HEK293 (cell line): ENCODE data around the gene IST1.

ENCODE experiments used
- IKZF3 ChIP-seq: fragments of 450-650 bp; IDR thresholded peaks from 2 replicates; pipeline ENCODE4 v1.5.0; 2018; ENCODE audit warnings: missing biosample characterization, mild to moderate bottlenecking, missing genetic modification characterization, moderate library complexity
- KLF1 ChIP-seq: fragments of 450-650 bp; formaldehyde crosslinking; IDR thresholded peaks from 2 replicates; pipeline ENCODE4 v1.5.1; 2016; ENCODE audit warnings: missing biosample characterization, missing genetic modification characterization
- KLF8 ChIP-seq: fragments of 450-650 bp; formaldehyde crosslinking; IDR thresholded peaks from 2 replicates; pipeline ENCODE4 v1.5.1; 2016; ENCODE audit warnings: missing biosample characterization, missing genetic modification characterization
- MYNN ChIP-seq: fragments of 450-650 bp; formaldehyde crosslinking; IDR thresholded peaks from 2 replicates; pipeline ENCODE4 v1.5.1; 2016; ENCODE audit warnings: missing biosample characterization, missing genetic modification characterization, borderline replicate concordance
- MZF1 ChIP-seq: fragments of 450-650 bp; formaldehyde crosslinking; IDR thresholded peaks from 2 replicates; pipeline ENCODE4 v1.5.1; 2017; ENCODE audit warnings: missing biosample characterization, missing genetic modification characterization, borderline replicate concordance
- SP2 ChIP-seq: fragments of 450-650 bp; formaldehyde crosslinking; IDR thresholded peaks from 2 replicates; pipeline ENCODE4 v1.5.1; 2016; ENCODE audit warnings: missing biosample characterization, missing genetic modification characterization
- SP3 ChIP-seq: fragments of 450-650 bp; formaldehyde crosslinking; IDR thresholded peaks from 2 replicates; pipeline ENCODE4 v1.5.1; 2016; ENCODE audit warnings: missing biosample characterization, missing genetic modification characterization
- SP7 ChIP-seq: fragments of 450-650 bp; formaldehyde crosslinking; IDR thresholded peaks from 2 replicates; pipeline ENCODE4 v1.5.1; 2016; ENCODE audit warnings: missing biosample characterization, missing genetic modification characterization
- YY2 ChIP-seq: fragments of 450-650 bp; formaldehyde crosslinking; IDR thresholded peaks from 2 replicates; pipeline ENCODE4 v1.5.1; 2016; ENCODE audit warnings: missing biosample characterization, missing genetic modification characterization
- ZBTB20 ChIP-seq: fragments of 450-650 bp; formaldehyde crosslinking; IDR thresholded peaks from 2 replicates; pipeline ENCODE4 v1.5.1; 2016; ENCODE audit warnings: missing biosample characterization, missing genetic modification characterization
- ZNF157 ChIP-seq: fragments of 450-650 bp; formaldehyde crosslinking; IDR thresholded peaks from 2 replicates; pipeline ENCODE4 v1.5.1; 2016; ENCODE audit warnings: missing biosample characterization, missing genetic modification characterization
- ZNF223 ChIP-seq: fragments of 450-650 bp; formaldehyde crosslinking; IDR thresholded peaks from 2 replicates; pipeline ENCODE4 v1.5.1; 2016; ENCODE audit warnings: missing biosample characterization, missing genetic modification characterization
- ZNF366 ChIP-seq: fragments of 450-650 bp; formaldehyde crosslinking; conservative IDR thresholded peaks from 2 replicates; pipeline ENCODE4 v1.5.1; 2016; ENCODE audit warnings: missing biosample characterization, missing genetic modification characterization
- ZNF391 ChIP-seq: fragments of 450-650 bp; formaldehyde crosslinking; IDR thresholded peaks from 2 replicates; pipeline ENCODE4 v1.5.1; 2016; ENCODE audit warnings: low read depth, missing biosample characterization, missing genetic modification characterization, borderline replicate concordance
- ZNF433 ChIP-seq: fragments of 450-650 bp; formaldehyde crosslinking; IDR thresholded peaks from 2 replicates; pipeline ENCODE4 v1.5.1; 2016; ENCODE audit warnings: missing biosample characterization, missing genetic modification characterization, low read depth
- ZNF629 ChIP-seq: fragments of 450-650 bp; formaldehyde crosslinking; IDR thresholded peaks from 2 replicates; pipeline ENCODE4 v1.5.1; 2017; ENCODE audit warnings: missing biosample characterization, missing genetic modification characterization
- ZNF792 ChIP-seq: fragments of 450-650 bp; formaldehyde crosslinking; IDR thresholded peaks from 2 replicates; pipeline ENCODE4 v1.5.1; 2016; ENCODE audit warnings: missing biosample characterization, missing genetic modification characterization
- ZNF837 ChIP-seq: fragments of 450-650 bp; formaldehyde crosslinking; IDR thresholded peaks from 2 replicates; pipeline ENCODE4 v1.5.1; 2016; ENCODE audit warnings: missing biosample characterization, missing genetic modification characterization
- TF ChIP-seq, protein P1 (sequence below): fragments of 450-650 bp; formaldehyde crosslinking; IDR thresholded peaks from 2 replicates; pipeline ENCODE4 v1.5.1; 2016; ENCODE audit warnings: missing biosample characterization, missing genetic modification characterization, borderline replicate concordance
- TF ChIP-seq, protein P2 (sequence below): fragments of 450-650 bp; formaldehyde crosslinking; IDR thresholded peaks from 2 replicates; pipeline ENCODE4 v1.5.1; 2016; ENCODE audit warnings: missing biosample characterization, missing genetic modification characterization
- TF ChIP-seq, protein P3 (sequence below): fragments of 450-650 bp; formaldehyde crosslinking; IDR thresholded peaks from 2 replicates; pipeline ENCODE4 v1.5.1; 2016; ENCODE audit warnings: missing biosample characterization, missing genetic modification characterization
- TF ChIP-seq, protein P4 (sequence below): fragments of 450-650 bp; formaldehyde crosslinking; conservative IDR thresholded peaks from 2 replicates; pipeline ENCODE4 v1.5.1; 2016; ENCODE audit warnings: low read depth, missing biosample characterization, missing genetic modification characterization
- TF ChIP-seq, protein P5 (sequence below): fragments of 450-650 bp; IDR thresholded peaks from 2 replicates; pipeline ENCODE4 v1.5.1; 2018; ENCODE audit warnings: missing biosample characterization, missing genetic modification characterization
- TF ChIP-seq, protein P6 (sequence below): fragments of 450-650 bp; formaldehyde crosslinking; IDR thresholded peaks from 2 replicates; pipeline ENCODE4 v1.5.1; 2016; ENCODE audit warnings: missing biosample characterization, missing genetic modification characterization
- TF ChIP-seq, protein P7 (sequence below): fragments of 450-650 bp; formaldehyde crosslinking; IDR thresholded peaks from 2 replicates; pipeline ENCODE4 v1.5.0; 2017; ENCODE audit warnings: missing biosample characterization, missing genetic modification characterization, borderline replicate concordance

IST1 gene

DNA sequence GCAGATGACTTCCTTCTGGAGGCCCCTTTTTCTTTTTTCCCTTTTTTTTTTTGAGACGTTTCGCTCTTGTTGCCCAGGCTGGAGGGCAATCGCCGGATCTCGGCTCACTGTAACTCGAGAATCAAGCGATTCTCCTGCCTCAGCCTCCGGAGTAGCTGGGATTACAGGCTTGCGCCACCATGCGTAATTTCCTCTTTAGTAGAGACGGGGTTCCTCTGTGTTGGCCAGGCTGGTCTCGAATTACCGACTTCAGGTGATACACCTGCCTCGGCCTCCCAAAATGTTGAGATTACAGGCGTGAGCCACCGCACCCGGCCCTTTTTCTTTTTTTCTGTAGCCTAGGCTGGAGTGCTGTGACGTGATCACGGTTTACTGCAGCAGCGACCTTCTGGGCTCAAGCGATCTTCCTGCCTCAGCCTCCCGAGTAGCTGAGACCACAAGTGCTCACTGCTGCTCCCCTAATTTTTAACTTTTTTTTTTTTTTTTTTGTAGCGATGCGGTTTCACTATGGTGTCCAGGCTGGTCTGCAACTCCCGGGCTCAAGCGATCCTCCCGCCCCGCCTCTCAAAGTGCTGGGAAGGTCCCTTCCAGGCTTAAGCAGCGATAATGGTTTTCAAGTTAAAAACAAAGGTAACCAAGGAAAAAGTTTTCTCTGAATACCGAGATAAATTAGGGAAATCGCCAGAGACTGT is 956 bp upstream of the IST1 start (continued):
- TF ChIP-seq, protein P1, sequence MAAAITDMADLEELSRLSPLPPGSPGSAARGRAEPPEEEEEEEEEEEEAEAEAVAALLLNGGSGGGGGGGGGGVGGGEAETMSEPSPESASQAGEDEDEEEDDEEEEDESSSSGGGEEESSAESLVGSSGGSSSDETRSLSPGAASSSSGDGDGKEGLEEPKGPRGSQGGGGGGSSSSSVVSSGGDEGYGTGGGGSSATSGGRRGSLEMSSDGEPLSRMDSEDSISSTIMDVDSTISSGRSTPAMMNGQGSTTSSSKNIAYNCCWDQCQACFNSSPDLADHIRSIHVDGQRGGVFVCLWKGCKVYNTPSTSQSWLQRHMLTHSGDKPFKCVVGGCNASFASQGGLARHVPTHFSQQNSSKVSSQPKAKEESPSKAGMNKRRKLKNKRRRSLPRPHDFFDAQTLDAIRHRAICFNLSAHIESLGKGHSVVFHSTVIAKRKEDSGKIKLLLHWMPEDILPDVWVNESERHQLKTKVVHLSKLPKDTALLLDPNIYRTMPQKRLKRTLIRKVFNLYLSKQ (tag by site-specific recombination), result no peak
- TF ChIP-seq ZNF837 (tag by site-specific recombination) (no peak), IKZF3 (tag by site-specific recombination) (no peak), ZNF629 (tag by site-specific recombination) (peak; percentile 71), KLF1 (tag by site-specific recombination) (no peak), MYNN (no peak), ZNF157 (tag by site-specific recombination) (no peak), KLF8 (tag by site-specific recombination) (no peak), ZNF792 (tag by site-specific recombination) (no peak; the same call in 1 of the 2 replicates), ZNF366 (tag by site-specific recombination) (no peak), ZBTB20 (tag by site-specific recombination) (peak; percentile 98), SP7 (tag by site-specific recombination) (0 out of 2 replicates have a peak, but pooled peaks have one; percentile 17), YY2 (tag by site-specific recombination) (no peak), ZNF433 (no peak), MZF1 (tag by site-specific recombination) (no peak), SP2 (tag by site-specific recombination) (no peak), ZNF223 (tag by site-specific recombination) (no peak), ZNF391 (peak; percentile 51; the same call in 1 of the 2 replicates), SP3 (tag by site-specific recombination) (no peak)
- TF ChIP-seq, protein P2, sequence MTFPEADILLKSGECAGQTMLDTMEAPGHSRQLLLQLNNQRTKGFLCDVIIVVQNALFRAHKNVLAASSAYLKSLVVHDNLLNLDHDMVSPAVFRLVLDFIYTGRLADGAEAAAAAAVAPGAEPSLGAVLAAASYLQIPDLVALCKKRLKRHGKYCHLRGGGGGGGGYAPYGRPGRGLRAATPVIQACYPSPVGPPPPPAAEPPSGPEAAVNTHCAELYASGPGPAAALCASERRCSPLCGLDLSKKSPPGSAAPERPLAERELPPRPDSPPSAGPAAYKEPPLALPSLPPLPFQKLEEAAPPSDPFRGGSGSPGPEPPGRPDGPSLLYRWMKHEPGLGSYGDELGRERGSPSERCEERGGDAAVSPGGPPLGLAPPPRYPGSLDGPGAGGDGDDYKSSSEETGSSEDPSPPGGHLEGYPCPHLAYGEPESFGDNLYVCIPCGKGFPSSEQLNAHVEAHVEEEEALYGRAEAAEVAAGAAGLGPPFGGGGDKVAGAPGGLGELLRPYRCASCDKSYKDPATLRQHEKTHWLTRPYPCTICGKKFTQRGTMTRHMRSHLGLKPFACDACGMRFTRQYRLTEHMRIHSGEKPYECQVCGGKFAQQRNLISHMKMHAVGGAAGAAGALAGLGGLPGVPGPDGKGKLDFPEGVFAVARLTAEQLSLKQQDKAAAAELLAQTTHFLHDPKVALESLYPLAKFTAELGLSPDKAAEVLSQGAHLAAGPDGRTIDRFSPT (tag by site-specific recombination), result no peak
- TF ChIP-seq, protein P3, sequence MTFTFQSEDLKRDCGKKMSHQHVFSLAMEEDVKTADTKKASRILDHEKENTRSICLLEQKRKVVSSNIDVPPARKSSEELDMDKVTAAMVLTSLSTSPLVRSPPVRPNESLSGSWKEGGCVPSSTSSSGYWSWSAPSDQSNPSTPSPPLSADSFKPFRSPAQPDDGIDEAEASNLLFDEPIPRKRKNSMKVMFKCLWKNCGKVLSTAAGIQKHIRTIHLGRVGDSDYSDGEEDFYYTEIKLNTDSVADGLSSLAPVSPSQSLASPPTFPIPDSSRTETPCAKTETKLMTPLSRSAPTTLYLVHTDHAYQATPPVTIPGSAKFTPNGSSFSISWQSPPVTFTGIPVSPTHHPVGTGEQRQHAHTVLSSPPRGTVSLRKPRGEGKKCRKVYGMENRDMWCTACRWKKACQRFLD (tag by site-specific recombination), result no peak
- TF ChIP-seq, protein P4, sequence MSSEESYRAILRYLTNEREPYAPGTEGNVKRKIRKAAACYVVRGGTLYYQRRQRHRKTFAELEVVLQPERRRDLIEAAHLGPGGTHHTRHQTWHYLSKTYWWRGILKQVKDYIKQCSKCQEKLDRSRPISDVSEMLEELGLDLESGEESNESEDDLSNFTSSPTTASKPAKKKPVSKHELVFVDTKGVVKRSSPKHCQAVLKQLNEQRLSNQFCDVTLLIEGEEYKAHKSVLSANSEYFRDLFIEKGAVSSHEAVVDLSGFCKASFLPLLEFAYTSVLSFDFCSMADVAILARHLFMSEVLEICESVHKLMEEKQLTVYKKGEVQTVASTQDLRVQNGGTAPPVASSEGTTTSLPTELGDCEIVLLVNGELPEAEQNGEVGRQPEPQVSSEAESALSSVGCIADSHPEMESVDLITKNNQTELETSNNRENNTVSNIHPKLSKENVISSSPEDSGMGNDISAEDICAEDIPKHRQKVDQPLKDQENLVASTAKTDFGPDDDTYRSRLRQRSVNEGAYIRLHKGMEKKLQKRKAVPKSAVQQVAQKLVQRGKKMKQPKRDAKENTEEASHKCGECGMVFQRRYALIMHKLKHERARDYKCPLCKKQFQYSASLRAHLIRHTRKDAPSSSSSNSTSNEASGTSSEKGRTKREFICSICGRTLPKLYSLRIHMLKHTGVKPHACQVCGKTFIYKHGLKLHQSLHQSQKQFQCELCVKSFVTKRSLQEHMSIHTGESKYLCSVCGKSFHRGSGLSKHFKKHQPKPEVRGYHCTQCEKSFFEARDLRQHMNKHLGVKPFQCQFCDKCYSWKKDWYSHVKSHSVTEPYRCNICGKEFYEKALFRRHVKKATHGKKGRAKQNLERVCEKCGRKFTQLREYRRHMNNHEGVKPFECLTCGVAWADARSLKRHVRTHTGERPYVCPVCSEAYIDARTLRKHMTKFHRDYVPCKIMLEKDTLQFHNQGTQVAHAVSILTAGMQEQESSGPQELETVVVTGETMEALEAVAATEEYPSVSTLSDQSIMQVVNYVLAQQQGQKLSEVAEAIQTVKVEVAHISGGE, result 0 out of 2 replicates have a peak, but pooled peaks have one; percentile 27
- TF ChIP-seq, protein P5, sequence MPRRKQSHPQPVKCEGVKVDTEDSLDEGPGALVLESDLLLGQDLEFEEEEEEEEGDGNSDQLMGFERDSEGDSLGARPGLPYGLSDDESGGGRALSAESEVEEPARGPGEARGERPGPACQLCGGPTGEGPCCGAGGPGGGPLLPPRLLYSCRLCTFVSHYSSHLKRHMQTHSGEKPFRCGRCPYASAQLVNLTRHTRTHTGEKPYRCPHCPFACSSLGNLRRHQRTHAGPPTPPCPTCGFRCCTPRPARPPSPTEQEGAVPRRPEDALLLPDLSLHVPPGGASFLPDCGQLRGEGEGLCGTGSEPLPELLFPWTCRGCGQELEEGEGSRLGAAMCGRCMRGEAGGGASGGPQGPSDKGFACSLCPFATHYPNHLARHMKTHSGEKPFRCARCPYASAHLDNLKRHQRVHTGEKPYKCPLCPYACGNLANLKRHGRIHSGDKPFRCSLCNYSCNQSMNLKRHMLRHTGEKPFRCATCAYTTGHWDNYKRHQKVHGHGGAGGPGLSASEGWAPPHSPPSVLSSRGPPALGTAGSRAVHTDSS (tag by site-specific recombination), result no peak
- TF ChIP-seq, protein P6, sequence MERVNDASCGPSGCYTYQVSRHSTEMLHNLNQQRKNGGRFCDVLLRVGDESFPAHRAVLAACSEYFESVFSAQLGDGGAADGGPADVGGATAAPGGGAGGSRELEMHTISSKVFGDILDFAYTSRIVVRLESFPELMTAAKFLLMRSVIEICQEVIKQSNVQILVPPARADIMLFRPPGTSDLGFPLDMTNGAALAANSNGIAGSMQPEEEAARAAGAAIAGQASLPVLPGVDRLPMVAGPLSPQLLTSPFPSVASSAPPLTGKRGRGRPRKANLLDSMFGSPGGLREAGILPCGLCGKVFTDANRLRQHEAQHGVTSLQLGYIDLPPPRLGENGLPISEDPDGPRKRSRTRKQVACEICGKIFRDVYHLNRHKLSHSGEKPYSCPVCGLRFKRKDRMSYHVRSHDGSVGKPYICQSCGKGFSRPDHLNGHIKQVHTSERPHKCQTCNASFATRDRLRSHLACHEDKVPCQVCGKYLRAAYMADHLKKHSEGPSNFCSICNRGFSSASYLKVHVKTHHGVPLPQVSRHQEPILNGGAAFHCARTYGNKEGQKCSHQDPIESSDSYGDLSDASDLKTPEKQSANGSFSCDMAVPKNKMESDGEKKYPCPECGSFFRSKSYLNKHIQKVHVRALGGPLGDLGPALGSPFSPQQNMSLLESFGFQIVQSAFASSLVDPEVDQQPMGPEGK (tag by site-specific recombination), result peak; percentile 8; the same call in 1 of the 2 replicates
- TF ChIP-seq, protein P7, sequence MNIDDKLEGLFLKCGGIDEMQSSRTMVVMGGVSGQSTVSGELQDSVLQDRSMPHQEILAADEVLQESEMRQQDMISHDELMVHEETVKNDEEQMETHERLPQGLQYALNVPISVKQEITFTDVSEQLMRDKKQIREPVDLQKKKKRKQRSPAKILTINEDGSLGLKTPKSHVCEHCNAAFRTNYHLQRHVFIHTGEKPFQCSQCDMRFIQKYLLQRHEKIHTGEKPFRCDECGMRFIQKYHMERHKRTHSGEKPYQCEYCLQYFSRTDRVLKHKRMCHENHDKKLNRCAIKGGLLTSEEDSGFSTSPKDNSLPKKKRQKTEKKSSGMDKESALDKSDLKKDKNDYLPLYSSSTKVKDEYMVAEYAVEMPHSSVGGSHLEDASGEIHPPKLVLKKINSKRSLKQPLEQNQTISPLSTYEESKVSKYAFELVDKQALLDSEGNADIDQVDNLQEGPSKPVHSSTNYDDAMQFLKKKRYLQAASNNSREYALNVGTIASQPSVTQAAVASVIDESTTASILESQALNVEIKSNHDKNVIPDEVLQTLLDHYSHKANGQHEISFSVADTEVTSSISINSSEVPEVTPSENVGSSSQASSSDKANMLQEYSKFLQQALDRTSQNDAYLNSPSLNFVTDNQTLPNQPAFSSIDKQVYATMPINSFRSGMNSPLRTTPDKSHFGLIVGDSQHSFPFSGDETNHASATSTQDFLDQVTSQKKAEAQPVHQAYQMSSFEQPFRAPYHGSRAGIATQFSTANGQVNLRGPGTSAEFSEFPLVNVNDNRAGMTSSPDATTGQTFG (tag by site-specific recombination), result no peak
